GM23338 (cell line): ENCODE results near the gene CAMSAP1. TPM values are rescaled to one million over a fixed set of nuclear protein-coding genes. Genes with fewer than 3 reads are reported as not detected.

Source experiments
- ATAC-seq: fragments of 200-7000 bp; cut with Tn5 transposase; 3 replicates; pipeline ENCODE4 v1.9.1; 2020
- DNase-seq: peaks from one replicate; pipeline ENCODE4 v3.0.0-alpha.2; 2015; ENCODE audit warnings: low spot score
- H2AFZ ChIP-seq: fragments of 200-600 bp; sonication (generic); 2 replicates; pipeline ENCODE4 v1.8.0; 2016; ENCODE audit warnings: antibody characterized with exemption, mild to moderate bottlenecking, moderate library complexity
- H3F3A ChIP-seq: fragments of 200-600 bp; sonication (generic); replicated peaks from 2 replicates; pipeline ENCODE4 v1.8.0; 2017; ENCODE audit warnings: antibody characterized with exemption, mixed run types, low read depth
- H3K27ac ChIP-seq: fragments of 200-600 bp; sonication (generic); 2 replicates; pipeline ENCODE4 v1.6.1; 2016; ENCODE audit warnings: low read depth
- H3K27me3 ChIP-seq: fragments of 200-600 bp; sonication (generic); 2 replicates; pipeline ENCODE4 v1.8.0; 2016; ENCODE audit warnings: mild to moderate bottlenecking, mixed run types, moderate library complexity; ENCODE audit not compliant: insufficient read depth
- H3K36me3 ChIP-seq: fragments of 200-600 bp; sonication (generic); 2 replicates; pipeline ENCODE4 v1.8.0; 2016; ENCODE audit warnings: mild to moderate bottlenecking; ENCODE audit not compliant: insufficient read depth
- H3K4me1 ChIP-seq: fragments of 200-600 bp; sonication (generic); 2 replicates; pipeline ENCODE4 v1.8.0; 2016; ENCODE audit warnings: mild to moderate bottlenecking, moderate library complexity; ENCODE audit not compliant: insufficient read depth
- H3K4me2 ChIP-seq: fragments of 200-600 bp; sonication (generic); 2 replicates; pipeline ENCODE4 v1.7.1; 2017; ENCODE audit warnings: mixed run types
- H3K4me3 ChIP-seq: fragments of 200-600 bp; sonication (generic); 2 replicates; pipeline ENCODE4 v1.6.1; 2016; ENCODE audit warnings: mixed run types
- H3K79me2 ChIP-seq: fragments of 200-600 bp; sonication (generic); replicated peaks from 2 replicates; pipeline ENCODE4 v1.8.0; 2017; ENCODE audit warnings: mild to moderate bottlenecking; ENCODE audit not compliant: insufficient read depth
- H3K9me2 ChIP-seq: fragments of 200-600 bp; sonication (generic); 2 replicates; pipeline ENCODE4 v1.8.0; 2017; ENCODE audit not compliant: insufficient read depth
- H4K20me1 ChIP-seq: fragments of 200-600 bp; sonication (generic); replicated peaks from 2 replicates; pipeline ENCODE4 v1.8.0; 2017; ENCODE audit warnings: mild to moderate bottlenecking; ENCODE audit not compliant: insufficient read depth
- H3K27ac Mint-ChIP-seq: 2 replicates; pipeline ENCODE4 v1.8.0; 2020; ENCODE audit warnings: inconsistent platforms, mild to moderate bottlenecking, moderate library complexity, mixed read lengths
- H3K27me3 Mint-ChIP-seq: 3 replicates; pipeline ENCODE4 v1.8.0; 2022; ENCODE audit warnings: low read depth, mild to moderate bottlenecking, moderate library complexity, mixed read lengths, inconsistent platforms; ENCODE audit not compliant: insufficient read depth, poor library complexity
- H3K36me3 Mint-ChIP-seq: 3 replicates; pipeline ENCODE4 v1.8.0; 2021; ENCODE audit warnings: low read depth, mild to moderate bottlenecking, inconsistent platforms, moderate library complexity, mixed read lengths
- H3K4me1 Mint-ChIP-seq: 3 replicates; pipeline ENCODE4 v1.8.0; 2020; ENCODE audit warnings: mild to moderate bottlenecking, inconsistent platforms, mixed read lengths
- H3K4me3 Mint-ChIP-seq: 3 replicates; pipeline ENCODE4 v1.8.0; 2021; ENCODE audit warnings: moderate library complexity, mild to moderate bottlenecking, inconsistent platforms, mixed read lengths
- H3K9me3 Mint-ChIP-seq: 3 replicates; pipeline ENCODE4 v1.8.0; 2020; ENCODE audit warnings: moderate library complexity, mild to moderate bottlenecking, inconsistent platforms, mixed read lengths
- CREB1 ChIP-seq: fragments of 250-450 bp; sonication (Bioruptor Pico); IDR thresholded peaks from 2 replicates; pipeline ENCODE4 v1.5.0; 2020; ENCODE audit warnings: low read depth, mild to moderate bottlenecking, moderate library complexity
- EZH2 ChIP-seq: fragments of 200-600 bp; sonication (generic); IDR thresholded peaks from one replicate; pipeline ENCODE4 v1.8.0; 2017; ENCODE audit warnings: antibody characterized with exemption, mild to moderate bottlenecking, low read depth; ENCODE audit not compliant: unreplicated experiment
- EZH2phosphoT487 ChIP-seq: fragments of 200-600 bp; sonication (generic); IDR thresholded peaks from one replicate; pipeline ENCODE4 v1.8.1; 2018; ENCODE audit warnings: antibody characterized with exemption; ENCODE audit not compliant: unreplicated experiment
- JUNB ChIP-seq: IDR thresholded peaks from one replicate; pipeline ENCODE4 v1.6.1; 2016; ENCODE audit warnings: antibody characterized with exemption; ENCODE audit not compliant: unreplicated experiment
- NANOG ChIP-seq: IDR thresholded peaks from 2 replicates; pipeline ENCODE4 v1.6.1; 2016; ENCODE audit warnings: antibody characterized with exemption, borderline replicate concordance
- POLR2AphosphoS5 ChIP-seq: IDR thresholded peaks from 2 replicates; pipeline ENCODE4 v1.6.1; 2016; ENCODE audit warnings: antibody characterized with exemption, low read depth
- STAT1 ChIP-seq: IDR thresholded peaks from one replicate; pipeline ENCODE4 v1.6.1; 2016; ENCODE audit warnings: antibody characterized with exemption; ENCODE audit not compliant: unreplicated experiment
- ZNF114 ChIP-seq: fragments of 250-450 bp; sonication (Bioruptor Pico); IDR thresholded peaks from 2 replicates; pipeline ENCODE4 v1.5.0; 2020; ENCODE audit warnings: mild to moderate bottlenecking, moderate library complexity
- ZNF331 ChIP-seq: fragments of 250-450 bp; sonication (Bioruptor Pico); IDR thresholded peaks from 2 replicates; pipeline ENCODE4 v1.5.0; 2020; ENCODE audit warnings: low read depth, mild to moderate bottlenecking, moderate library complexity
- polyA plus RNA-seq: library from polyadenylated mRNA; unstranded; fragments of >200 nt; fragmentation: Nextera tagmentation; extraction: Ambion mirVana; gene quantifications from 2 replicates; pipeline ENCODE4 v1.2.1, GENCODE V29; 2016
- total RNA-seq: library from RNA; depleted of rRNA; stranded (reverse); fragments of >200 nt; shearing (Covaris generic); gene quantifications from 2 replicates; pipeline ENCODE4 v1.2.3, GENCODE V29; 2014
- TF ChIP-seq, protein P1 (sequence below): IDR thresholded peaks from 2 replicates; pipeline ENCODE4 v1.6.1; 2016; ENCODE audit warnings: antibody characterized with exemption
- TF ChIP-seq, protein P2 (sequence below), 2 experiments: fragments of 200-600 bp in 1 of 2; sonication (generic) in 1 of 2; conservative IDR thresholded peaks; 2 replicates each; pipeline versions ENCODE4 v1.5.1 to v1.6.1; 2016 to 2017; ENCODE audit warnings: antibody characterized with exemption in 2 of 2, low read depth in 2 of 2, mild to moderate bottlenecking in 2 of 2, moderate library complexity in 1 of 2
- TF ChIP-seq, protein P3 (sequence below): fragments of 250-450 bp; sonication (Bioruptor Pico); IDR thresholded peaks from 2 replicates; pipeline ENCODE4 v1.5.0; 2020; ENCODE audit warnings: mild to moderate bottlenecking, moderate library complexity
- TF ChIP-seq, protein P4 (sequence below): IDR thresholded peaks from one replicate; pipeline ENCODE4 v1.6.1; 2018; ENCODE audit warnings: antibody characterized with exemption; ENCODE audit not compliant: unreplicated experiment

The CAMSAP1 gene
- total and polyA plus RNA-seq, 2 experiments from 2014 or later: 6.9 to 75.4 TPM

DNA sequence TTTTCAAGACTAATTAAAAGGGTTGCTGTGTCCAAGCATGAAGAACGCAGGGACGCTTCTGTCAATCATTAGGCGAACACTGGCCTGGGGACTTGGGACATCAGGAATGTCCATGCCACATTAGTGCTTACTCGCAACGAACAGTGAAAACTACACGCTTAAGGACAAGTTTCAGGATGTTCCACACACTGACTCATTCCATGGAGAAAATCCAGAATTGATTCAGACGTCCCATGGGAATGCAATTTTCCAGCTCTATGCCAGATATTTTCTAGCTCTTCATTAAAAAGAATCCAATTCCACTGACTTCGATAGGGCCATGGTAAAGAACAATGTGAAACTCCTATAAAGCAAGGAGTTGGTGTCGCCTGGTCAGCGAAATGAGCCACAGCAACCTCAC lies 98.2 kb downstream of the CAMSAP1 start:
- Histone ChIP-seq H3K36me3 (0 out of 2 replicates have a peak, but pooled peaks cover 6% of the 10 kb centered on the region), H3K4me3 (no peak overlapping the region), H3K79me2 (no peaks in the 10 kb centered on the region), H3K4me2 (no peak overlapping the region), H3F3A (no peaks in the 10 kb centered on the region), H3K9me2 (no peaks in the 10 kb centered on the region), H3K27ac (no peak overlapping the region), H3K27me3 (no peaks in the 10 kb centered on the region), H3K4me1 (no peaks in the 10 kb centered on the region), H4K20me1 (peaks cover 6% of the 10 kb centered on the region), H2AFZ (no peak overlapping the region)
- Mint-ChIP-seq H3K4me3 (no peak overlapping the region), H3K4me1 (peaks cover 5% of the 10 kb centered on the region), H3K27me3 (peaks cover 11% of the 10 kb centered on the region), H3K9me3 (no peaks in the 10 kb centered on the region), H3K36me3 (peaks cover 44% of the 10 kb centered on the region), H3K27ac (no peak overlapping the region)
- ATAC-seq (no peak), DNase-seq (no peak)
- TF ChIP-seq NANOG: no peak
- no peak for TF ChIP-seq ZNF114
- no peak for TF ChIP-seq JUNB
- TF ChIP-seq, protein P1, sequence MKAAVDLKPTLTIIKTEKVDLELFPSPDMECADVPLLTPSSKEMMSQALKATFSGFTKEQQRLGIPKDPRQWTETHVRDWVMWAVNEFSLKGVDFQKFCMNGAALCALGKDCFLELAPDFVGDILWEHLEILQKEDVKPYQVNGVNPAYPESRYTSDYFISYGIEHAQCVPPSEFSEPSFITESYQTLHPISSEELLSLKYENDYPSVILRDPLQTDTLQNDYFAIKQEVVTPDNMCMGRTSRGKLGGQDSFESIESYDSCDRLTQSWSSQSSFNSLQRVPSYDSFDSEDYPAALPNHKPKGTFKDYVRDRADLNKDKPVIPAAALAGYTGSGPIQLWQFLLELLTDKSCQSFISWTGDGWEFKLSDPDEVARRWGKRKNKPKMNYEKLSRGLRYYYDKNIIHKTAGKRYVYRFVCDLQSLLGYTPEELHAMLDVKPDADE: no peak
- TF ChIP-seq, protein P2, sequence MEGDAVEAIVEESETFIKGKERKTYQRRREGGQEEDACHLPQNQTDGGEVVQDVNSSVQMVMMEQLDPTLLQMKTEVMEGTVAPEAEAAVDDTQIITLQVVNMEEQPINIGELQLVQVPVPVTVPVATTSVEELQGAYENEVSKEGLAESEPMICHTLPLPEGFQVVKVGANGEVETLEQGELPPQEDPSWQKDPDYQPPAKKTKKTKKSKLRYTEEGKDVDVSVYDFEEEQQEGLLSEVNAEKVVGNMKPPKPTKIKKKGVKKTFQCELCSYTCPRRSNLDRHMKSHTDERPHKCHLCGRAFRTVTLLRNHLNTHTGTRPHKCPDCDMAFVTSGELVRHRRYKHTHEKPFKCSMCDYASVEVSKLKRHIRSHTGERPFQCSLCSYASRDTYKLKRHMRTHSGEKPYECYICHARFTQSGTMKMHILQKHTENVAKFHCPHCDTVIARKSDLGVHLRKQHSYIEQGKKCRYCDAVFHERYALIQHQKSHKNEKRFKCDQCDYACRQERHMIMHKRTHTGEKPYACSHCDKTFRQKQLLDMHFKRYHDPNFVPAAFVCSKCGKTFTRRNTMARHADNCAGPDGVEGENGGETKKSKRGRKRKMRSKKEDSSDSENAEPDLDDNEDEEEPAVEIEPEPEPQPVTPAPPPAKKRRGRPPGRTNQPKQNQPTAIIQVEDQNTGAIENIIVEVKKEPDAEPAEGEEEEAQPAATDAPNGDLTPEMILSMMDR (conservative IDR thresholded peaks at IDR 0.05; ENCODE audit: low read depth in 2 of 2): no peak
- TF ChIP-seq ZNF331 (CRISPR knock-in tag): no peak
- TF ChIP-seq EZH2phosphoT487: no peak
- TF ChIP-seq, protein P3, sequence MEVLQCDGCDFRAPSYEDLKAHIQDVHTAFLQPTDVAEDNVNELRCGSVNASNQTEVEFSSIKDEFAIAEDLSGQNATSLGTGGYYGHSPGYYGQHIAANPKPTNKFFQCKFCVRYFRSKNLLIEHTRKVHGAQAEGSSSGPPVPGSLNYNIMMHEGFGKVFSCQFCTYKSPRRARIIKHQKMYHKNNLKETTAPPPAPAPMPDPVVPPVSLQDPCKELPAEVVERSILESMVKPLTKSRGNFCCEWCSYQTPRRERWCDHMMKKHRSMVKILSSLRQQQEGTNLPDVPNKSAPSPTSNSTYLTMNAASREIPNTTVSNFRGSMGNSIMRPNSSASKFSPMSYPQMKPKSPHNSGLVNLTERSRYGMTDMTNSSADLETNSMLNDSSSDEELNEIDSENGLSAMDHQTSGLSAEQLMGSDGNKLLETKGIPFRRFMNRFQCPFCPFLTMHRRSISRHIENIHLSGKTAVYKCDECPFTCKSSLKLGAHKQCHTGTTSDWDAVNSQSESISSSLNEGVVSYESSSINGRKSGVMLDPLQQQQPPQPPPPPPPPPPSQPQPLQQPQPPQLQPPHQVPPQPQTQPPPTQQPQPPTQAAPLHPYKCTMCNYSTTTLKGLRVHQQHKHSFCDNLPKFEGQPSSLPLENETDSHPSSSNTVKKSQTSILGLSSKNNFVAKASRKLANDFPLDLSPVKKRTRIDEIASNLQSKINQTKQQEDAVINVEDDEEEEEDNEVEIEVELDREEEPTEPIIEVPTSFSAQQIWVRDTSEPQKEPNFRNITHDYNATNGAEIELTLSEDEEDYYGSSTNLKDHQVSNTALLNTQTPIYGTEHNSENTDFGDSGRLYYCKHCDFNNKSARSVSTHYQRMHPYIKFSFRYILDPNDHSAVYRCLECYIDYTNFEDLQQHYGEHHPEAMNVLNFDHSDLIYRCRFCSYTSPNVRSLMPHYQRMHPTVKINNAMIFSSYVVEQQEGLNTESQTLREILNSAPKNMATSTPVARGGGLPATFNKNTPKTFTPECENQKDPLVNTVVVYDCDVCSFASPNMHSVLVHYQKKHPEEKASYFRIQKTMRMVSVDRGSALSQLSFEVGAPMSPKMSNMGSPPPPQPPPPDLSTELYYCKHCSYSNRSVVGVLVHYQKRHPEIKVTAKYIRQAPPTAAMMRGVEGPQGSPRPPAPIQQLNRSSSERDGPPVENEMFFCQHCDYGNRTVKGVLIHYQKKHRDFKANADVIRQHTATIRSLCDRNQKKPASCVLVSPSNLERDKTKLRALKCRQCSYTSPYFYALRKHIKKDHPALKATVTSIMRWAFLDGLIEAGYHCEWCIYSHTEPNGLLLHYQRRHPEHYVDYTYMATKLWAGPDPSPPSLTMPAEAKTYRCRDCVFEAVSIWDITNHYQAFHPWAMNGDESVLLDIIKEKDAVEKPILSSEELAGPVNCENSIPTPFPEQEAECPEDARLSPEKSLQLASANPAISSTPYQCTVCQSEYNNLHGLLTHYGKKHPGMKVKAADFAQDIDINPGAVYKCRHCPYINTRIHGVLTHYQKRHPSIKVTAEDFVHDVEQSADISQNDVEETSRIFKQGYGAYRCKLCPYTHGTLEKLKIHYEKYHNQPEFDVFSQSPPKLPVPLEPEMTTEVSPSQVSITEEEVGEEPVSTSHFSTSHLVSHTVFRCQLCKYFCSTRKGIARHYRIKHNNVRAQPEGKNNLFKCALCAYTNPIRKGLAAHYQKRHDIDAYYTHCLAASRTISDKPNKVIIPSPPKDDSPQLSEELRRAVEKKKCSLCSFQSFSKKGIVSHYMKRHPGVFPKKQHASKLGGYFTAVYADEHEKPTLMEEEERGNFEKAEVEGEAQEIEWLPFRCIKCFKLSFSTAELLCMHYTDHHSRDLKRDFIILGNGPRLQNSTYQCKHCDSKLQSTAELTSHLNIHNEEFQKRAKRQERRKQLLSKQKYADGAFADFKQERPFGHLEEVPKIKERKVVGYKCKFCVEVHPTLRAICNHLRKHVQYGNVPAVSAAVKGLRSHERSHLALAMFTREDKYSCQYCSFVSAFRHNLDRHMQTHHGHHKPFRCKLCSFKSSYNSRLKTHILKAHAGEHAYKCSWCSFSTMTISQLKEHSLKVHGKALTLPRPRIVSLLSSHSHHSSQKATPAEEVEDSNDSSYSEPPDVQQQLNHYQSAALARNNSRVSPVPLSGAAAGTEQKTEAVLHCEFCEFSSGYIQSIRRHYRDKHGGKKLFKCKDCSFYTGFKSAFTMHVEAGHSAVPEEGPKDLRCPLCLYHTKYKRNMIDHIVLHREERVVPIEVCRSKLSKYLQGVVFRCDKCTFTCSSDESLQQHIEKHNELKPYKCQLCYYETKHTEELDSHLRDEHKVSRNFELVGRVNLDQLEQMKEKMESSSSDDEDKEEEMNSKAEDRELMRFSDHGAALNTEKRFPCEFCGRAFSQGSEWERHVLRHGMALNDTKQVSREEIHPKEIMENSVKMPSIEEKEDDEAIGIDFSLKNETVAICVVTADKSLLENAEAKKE (CRISPR knock-in tag): no peak
- TF ChIP-seq, protein P4, sequence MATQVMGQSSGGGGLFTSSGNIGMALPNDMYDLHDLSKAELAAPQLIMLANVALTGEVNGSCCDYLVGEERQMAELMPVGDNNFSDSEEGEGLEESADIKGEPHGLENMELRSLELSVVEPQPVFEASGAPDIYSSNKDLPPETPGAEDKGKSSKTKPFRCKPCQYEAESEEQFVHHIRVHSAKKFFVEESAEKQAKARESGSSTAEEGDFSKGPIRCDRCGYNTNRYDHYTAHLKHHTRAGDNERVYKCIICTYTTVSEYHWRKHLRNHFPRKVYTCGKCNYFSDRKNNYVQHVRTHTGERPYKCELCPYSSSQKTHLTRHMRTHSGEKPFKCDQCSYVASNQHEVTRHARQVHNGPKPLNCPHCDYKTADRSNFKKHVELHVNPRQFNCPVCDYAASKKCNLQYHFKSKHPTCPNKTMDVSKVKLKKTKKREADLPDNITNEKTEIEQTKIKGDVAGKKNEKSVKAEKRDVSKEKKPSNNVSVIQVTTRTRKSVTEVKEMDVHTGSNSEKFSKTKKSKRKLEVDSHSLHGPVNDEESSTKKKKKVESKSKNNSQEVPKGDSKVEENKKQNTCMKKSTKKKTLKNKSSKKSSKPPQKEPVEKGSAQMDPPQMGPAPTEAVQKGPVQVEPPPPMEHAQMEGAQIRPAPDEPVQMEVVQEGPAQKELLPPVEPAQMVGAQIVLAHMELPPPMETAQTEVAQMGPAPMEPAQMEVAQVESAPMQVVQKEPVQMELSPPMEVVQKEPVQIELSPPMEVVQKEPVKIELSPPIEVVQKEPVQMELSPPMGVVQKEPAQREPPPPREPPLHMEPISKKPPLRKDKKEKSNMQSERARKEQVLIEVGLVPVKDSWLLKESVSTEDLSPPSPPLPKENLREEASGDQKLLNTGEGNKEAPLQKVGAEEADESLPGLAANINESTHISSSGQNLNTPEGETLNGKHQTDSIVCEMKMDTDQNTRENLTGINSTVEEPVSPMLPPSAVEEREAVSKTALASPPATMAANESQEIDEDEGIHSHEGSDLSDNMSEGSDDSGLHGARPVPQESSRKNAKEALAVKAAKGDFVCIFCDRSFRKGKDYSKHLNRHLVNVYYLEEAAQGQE: no peak
- no peak for TF ChIP-seq CREB1 (CRISPR knock-in tag)
- no peak for TF ChIP-seq POLR2AphosphoS5
- no peak for TF ChIP-seq EZH2
- TF ChIP-seq STAT1: no peak
